Measurements from ENCODE around the gene PTCH2.

The PTCH2 gene

GRCh38 chr1:44821240-44821715, 21.8 kb downstream of the PTCH2 start:
- no peak for ATAC-seq

DNA sequence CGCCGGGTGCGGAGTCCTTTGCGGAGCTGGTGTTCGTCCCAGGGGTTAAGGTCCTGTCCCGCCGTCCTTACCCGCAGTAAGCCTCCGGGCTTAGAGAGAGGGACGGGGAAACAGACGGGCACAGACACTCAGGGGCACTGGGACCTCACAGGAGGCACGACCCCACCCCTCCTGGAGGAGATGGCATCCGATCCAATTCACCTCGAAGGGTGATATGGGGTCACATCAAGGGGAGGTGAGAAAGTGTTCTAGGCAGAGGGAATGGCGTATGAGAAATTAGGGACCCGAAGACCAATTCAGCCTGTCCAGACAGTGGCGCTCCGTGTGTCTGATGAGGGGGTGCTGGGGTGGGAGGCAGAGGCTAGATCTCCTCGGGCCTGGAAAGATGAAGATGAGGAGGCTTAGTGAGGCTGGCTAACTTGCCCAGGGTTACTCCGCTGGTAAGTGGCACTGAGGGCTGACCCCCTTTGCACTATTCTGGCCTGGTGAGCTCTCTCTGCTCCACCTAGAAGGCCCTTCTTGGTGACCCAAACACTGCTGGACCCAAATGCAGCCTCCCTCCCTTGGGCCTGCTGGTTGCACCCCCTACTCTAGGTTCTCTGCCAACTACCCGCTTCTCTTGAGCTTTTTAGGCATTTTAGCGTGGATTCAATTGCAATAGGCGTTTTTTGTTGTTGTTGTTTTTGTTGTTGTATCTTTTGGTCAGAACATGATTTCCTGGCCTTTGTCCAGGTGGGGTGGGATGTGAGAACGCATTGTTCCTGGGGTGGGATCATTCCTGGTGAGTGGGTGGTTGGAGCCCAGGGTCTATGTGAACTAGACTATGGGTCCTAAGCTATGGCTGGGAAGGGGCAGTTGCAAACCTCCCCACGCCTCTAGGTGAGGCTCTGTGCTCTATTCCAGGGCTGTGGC, 22.5 kb downstream of the PTCH2 start:
- ATAC-seq, result peak; percentile 1
- TF ChIP-seq CREB5 (CRISPR knock-in tag; IDR thresholded peaks at IDR 0.05; ENCODE audit: low read depth) (no peak), TCF4 (CRISPR knock-in tag; IDR thresholded peaks at IDR 0.05; ENCODE audit: borderline replicate concordance) (no peak), ZFP3 (CRISPR knock-in tag; IDR thresholded peaks at IDR 0.05) (no peak), TSHZ2 (CRISPR knock-in tag; IDR thresholded peaks at IDR 0.05) (no peak), OSR1 (CRISPR knock-in tag; IDR thresholded peaks at IDR 0.05) (no peak), ZNF565 (CRISPR knock-in tag; conservative IDR thresholded peaks at IDR 0.05; ENCODE audit: low read depth) (no peak), TOX (CRISPR knock-in tag; IDR thresholded peaks at IDR 0.05; ENCODE audit: borderline replicate concordance) (no peak), ISL1 (CRISPR knock-in tag; IDR thresholded peaks at IDR 0.05) (no peak)

More at GRCh38 chr1:44821240-44821715, 21.8 kb downstream of the PTCH2 start:
- TF ChIP-seq ZNF70 (CRISPR knock-in tag; IDR thresholded peaks at IDR 0.05), result no peak
- TF ChIP-seq TSHZ2 (CRISPR knock-in tag; IDR thresholded peaks at IDR 0.05), result no peak
- TF ChIP-seq OSR1 (CRISPR knock-in tag; IDR thresholded peaks at IDR 0.05), result no peak
- TF ChIP-seq, protein P1, sequence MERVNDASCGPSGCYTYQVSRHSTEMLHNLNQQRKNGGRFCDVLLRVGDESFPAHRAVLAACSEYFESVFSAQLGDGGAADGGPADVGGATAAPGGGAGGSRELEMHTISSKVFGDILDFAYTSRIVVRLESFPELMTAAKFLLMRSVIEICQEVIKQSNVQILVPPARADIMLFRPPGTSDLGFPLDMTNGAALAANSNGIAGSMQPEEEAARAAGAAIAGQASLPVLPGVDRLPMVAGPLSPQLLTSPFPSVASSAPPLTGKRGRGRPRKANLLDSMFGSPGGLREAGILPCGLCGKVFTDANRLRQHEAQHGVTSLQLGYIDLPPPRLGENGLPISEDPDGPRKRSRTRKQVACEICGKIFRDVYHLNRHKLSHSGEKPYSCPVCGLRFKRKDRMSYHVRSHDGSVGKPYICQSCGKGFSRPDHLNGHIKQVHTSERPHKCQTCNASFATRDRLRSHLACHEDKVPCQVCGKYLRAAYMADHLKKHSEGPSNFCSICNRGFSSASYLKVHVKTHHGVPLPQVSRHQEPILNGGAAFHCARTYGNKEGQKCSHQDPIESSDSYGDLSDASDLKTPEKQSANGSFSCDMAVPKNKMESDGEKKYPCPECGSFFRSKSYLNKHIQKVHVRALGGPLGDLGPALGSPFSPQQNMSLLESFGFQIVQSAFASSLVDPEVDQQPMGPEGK (CRISPR knock-in tag; IDR thresholded peaks at IDR 0.05; ENCODE audit: borderline replicate concordance), result no peak
- no peak for TF ChIP-seq RARB (CRISPR knock-in tag; IDR thresholded peaks at IDR 0.05)
- TF ChIP-seq TCF4 (CRISPR knock-in tag; IDR thresholded peaks at IDR 0.05; ENCODE audit: borderline replicate concordance), result no peak
- no peak for TF ChIP-seq ARNTL (CRISPR knock-in tag; IDR thresholded peaks at IDR 0.05; ENCODE audit: borderline replicate concordance, low read depth)
- no peak for TF ChIP-seq ZNF8 (CRISPR knock-in tag; IDR thresholded peaks at IDR 0.05)
- TF ChIP-seq ESRRG (CRISPR knock-in tag; IDR thresholded peaks at IDR 0.05), result no peak
- no peak for TF ChIP-seq ZNF565 (CRISPR knock-in tag; conservative IDR thresholded peaks at IDR 0.05; ENCODE audit: low read depth)
- no peak for TF ChIP-seq ZC3H10 (CRISPR knock-in tag; IDR thresholded peaks at IDR 0.05)
- TF ChIP-seq CREB5 (CRISPR knock-in tag; IDR thresholded peaks at IDR 0.05; ENCODE audit: low read depth), result no peak
- TF ChIP-seq ZFP3 (CRISPR knock-in tag; IDR thresholded peaks at IDR 0.05), result no peak
- TF ChIP-seq, protein P2, sequence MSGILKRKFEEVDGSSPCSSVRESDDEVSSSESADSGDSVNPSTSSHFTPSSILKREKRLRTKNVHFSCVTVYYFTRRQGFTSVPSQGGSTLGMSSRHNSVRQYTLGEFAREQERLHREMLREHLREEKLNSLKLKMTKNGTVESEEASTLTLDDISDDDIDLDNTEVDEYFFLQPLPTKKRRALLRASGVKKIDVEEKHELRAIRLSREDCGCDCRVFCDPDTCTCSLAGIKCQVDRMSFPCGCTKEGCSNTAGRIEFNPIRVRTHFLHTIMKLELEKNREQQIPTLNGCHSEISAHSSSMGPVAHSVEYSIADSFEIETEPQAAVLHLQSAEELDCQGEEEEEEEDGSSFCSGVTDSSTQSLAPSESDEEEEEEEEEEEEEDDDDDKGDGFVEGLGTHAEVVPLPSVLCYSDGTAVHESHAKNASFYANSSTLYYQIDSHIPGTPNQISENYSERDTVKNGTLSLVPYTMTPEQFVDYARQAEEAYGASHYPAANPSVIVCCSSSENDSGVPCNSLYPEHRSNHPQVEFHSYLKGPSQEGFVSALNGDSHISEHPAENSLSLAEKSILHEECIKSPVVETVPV (CRISPR knock-in tag; IDR thresholded peaks at IDR 0.05), result no peak
- TF ChIP-seq BACH2 (CRISPR knock-in tag; IDR thresholded peaks at IDR 0.05; ENCODE audit: borderline replicate concordance), result no peak
- TF ChIP-seq, protein P3, sequence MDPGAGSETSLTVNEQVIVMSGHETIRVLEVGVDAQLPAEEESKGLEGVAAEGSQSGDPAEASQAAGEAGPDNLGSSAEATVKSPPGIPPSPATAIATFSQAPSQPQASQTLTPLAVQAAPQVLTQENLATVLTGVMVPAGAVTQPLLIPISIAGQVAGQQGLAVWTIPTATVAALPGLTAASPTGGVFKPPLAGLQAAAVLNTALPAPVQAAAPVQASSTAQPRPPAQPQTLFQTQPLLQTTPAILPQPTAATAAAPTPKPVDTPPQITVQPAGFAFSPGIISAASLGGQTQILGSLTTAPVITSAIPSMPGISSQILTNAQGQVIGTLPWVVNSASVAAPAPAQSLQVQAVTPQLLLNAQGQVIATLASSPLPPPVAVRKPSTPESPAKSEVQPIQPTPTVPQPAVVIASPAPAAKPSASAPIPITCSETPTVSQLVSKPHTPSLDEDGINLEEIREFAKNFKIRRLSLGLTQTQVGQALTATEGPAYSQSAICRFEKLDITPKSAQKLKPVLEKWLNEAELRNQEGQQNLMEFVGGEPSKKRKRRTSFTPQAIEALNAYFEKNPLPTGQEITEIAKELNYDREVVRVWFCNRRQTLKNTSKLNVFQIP (CRISPR knock-in tag; IDR thresholded peaks at IDR 0.05; ENCODE audit: borderline replicate concordance, low read depth), result no peak
- no peak for TF ChIP-seq ZFP30 (CRISPR knock-in tag; IDR thresholded peaks at IDR 0.05)
- TF ChIP-seq GLIS3 (CRISPR knock-in tag; IDR thresholded peaks at IDR 0.05), result no peak
